A549 (cell line): ENCODE measurements around the gene PCYT2. TPM values are rescaled to one million over a fixed set of nuclear protein-coding genes. Genes with fewer than 3 reads are reported as not detected.
A peak's percentile ranks its signal among the peaks of the same experiment; 100 is the strongest.

ENCODE experiments used
- ATAC-seq, 2 experiments: fragments of 200-7000 bp in 1 of 2; fragments of >200 bp in 1 of 2; cut with Nextera tagmentation in 1 of 2; cut with Tn5 transposase in 1 of 2; 3 replicates each; pipeline versions ENCODE4 v1.8.0 to v1.9.1; 2018 to 2020; ENCODE audit warnings: mild to moderate bottlenecking in 1 of 2, moderate library complexity in 1 of 2
- CTCF ChIA-PET: fragments of 300-600 bp; sonication (Branson Sonifier 250); formaldehyde crosslinking; extraction: SDS; loops from one replicate; lab custom pipeline; 2021; ENCODE audit warnings: antibody characterized with exemption, inconsistent platforms; lab: Yijun Ruan, JAX
- POLR2A ChIA-PET: fragments of 350-600 bp; formaldehyde crosslinking; extraction: SDS; loops from one replicate; lab custom pipeline; 2021; ENCODE audit warnings: antibody characterized with exemption, inconsistent platforms; lab: Yijun Ruan, JAX
- DNase-seq, 2 experiments: peaks; one replicate each; pipeline versions ENCODE4 v3.0.0 to v3.0.0-alpha.2; 2011 to 2016; ENCODE audit warnings: low read depth in 1 of 2, low spot score in 1 of 2
- FAIRE-seq: peaks from 2 replicates; lab custom pipeline; 2011; peaks lifted over from hg19 to GRCh38; lab: Jason Lieb, UNC
- H3K27ac ChIP-seq, 2 experiments: fragments of >200 bp; sonication (Bioruptor Twin); formaldehyde crosslinking; 3 replicates each; pipeline ENCODE4 v1.5.1; 2016 to 2017
- H3K4me1 ChIP-seq: fragments of >200 bp; sonication (Bioruptor Twin); formaldehyde crosslinking; 3 replicates; pipeline ENCODE4 v1.6.1; 2016
- H3K4me2 ChIP-seq: fragments of >200 bp; sonication (Bioruptor Twin); formaldehyde crosslinking; 3 replicates; pipeline ENCODE4 v1.6.1; 2016
- H3K4me3 ChIP-seq: fragments of >200 bp; sonication (Bioruptor Twin); formaldehyde crosslinking; 3 replicates; pipeline ENCODE4 v1.5.1; 2016
- H3K9me3 ChIP-seq: fragments of >200 bp; sonication (Bioruptor Twin); formaldehyde crosslinking; 3 replicates; pipeline ENCODE4 v1.6.1; 2016
- CEBPB ChIP-seq, 2 experiments: fragments of >200 bp in 1 of 2; sonication (Bioruptor Twin) in 1 of 2; formaldehyde crosslinking in 1 of 2; IDR thresholded peaks; 2 replicates each; pipeline ENCODE4 v1.6.1; 2012 to 2016
- ESRRA ChIP-seq: fragments of 150-350 bp; IDR thresholded peaks from 2 replicates; pipeline ENCODE4 v1.6.1; 2014; ENCODE audit warnings: mild to moderate bottlenecking, low read length, borderline replicate concordance
- FOSB ChIP-seq: fragments of 250-450 bp; sonication (Bioruptor Pico); IDR thresholded peaks from 2 replicates; pipeline ENCODE4 v1.5.0; 2020; ENCODE audit warnings: mild to moderate bottlenecking, moderate library complexity
- FOSL2 ChIP-seq, 2 experiments: fragments of 450-650 bp in 1 of 2; fragments of >200 bp in 1 of 2; sonication (Bioruptor Twin) in 1 of 2; formaldehyde crosslinking; IDR thresholded peaks; 2 replicates each; pipeline versions ENCODE4 v1.5.0 to v1.6.1; 2016 to 2020; ENCODE audit warnings: mild to moderate bottlenecking in 1 of 2, moderate library complexity in 1 of 2
- GATA3 ChIP-seq: IDR thresholded peaks from 2 replicates; pipeline ENCODE4 v1.6.1; 2012; ENCODE audit warnings: borderline replicate concordance
- HEYL ChIP-seq: fragments of 250-450 bp; sonication (Bioruptor Pico); IDR thresholded peaks from 2 replicates; pipeline ENCODE4 v1.8.0; 2021; ENCODE audit warnings: mild to moderate bottlenecking, moderate library complexity
- HOXA7 ChIP-seq: fragments of 250-450 bp; sonication (Bioruptor Pico); IDR thresholded peaks from 2 replicates; pipeline ENCODE4 v1.5.0; 2020; ENCODE audit warnings: mild to moderate bottlenecking, moderate library complexity
- HOXB13 ChIP-seq: fragments of 250-450 bp; sonication (Bioruptor Pico); IDR thresholded peaks from 2 replicates; pipeline ENCODE4 v1.5.0; 2020; ENCODE audit warnings: low read depth, mild to moderate bottlenecking, moderate library complexity
- HOXB5 ChIP-seq: fragments of 250-450 bp; sonication (Bioruptor Pico); IDR thresholded peaks from 2 replicates; pipeline ENCODE4 v1.5.0; 2020; ENCODE audit warnings: mild to moderate bottlenecking, moderate library complexity
- MAZ ChIP-seq: fragments of 150-350 bp; IDR thresholded peaks from 2 replicates; pipeline ENCODE4 v1.6.1; 2014; ENCODE audit warnings: antibody characterized with exemption, low read depth, low read length, borderline replicate concordance
- NFE2L2 ChIP-seq: fragments of 150-350 bp; conservative IDR thresholded peaks from 2 replicates; pipeline ENCODE4 v1.6.1; 2014; ENCODE audit warnings: low read length
- POLR2A ChIP-seq: IDR thresholded peaks from 2 replicates; pipeline ENCODE4 v1.6.1; 2012; ENCODE audit warnings: mild to moderate bottlenecking, low read length
- POLR2AphosphoS2 ChIP-seq: conservative IDR thresholded peaks from 2 replicates; pipeline ENCODE4 v1.6.1; 2012; ENCODE audit warnings: low read length, improper control_type of control experiment, inconsistent platforms
- RAD21 ChIP-seq, 2 experiments: fragments of >200 bp in 1 of 2; sonication (Bioruptor Twin) in 1 of 2; formaldehyde crosslinking in 1 of 2; IDR thresholded peaks in 1 of 2; conservative IDR thresholded peaks in 1 of 2; 2 replicates in 1 of 2; 3 replicates in 1 of 2; pipeline ENCODE4 v1.6.1; 2012 to 2018; ENCODE audit warnings: inconsistent platforms in 1 of 2
- RNF2 ChIP-seq: fragments of 200-600 bp; sonication (generic); IDR thresholded peaks from 2 replicates; pipeline ENCODE4 v1.6.1; 2016; ENCODE audit warnings: low read depth, mild to moderate bottlenecking, antibody characterized with exemption, moderate library complexity, borderline replicate concordance
- TFCP2L1 ChIP-seq: fragments of 250-450 bp; sonication (Bioruptor Pico); IDR thresholded peaks from 2 replicates; pipeline ENCODE4 v1.5.0; 2021; ENCODE audit warnings: mild to moderate bottlenecking
- ZC3H11A ChIP-seq: fragments of 450-650 bp; IDR thresholded peaks from 2 replicates; pipeline ENCODE4 v1.6.1; 2014; ENCODE audit warnings: antibody characterized with exemption, mild to moderate bottlenecking
- ZSCAN20 ChIP-seq: fragments of 250-450 bp; sonication (Bioruptor Pico); IDR thresholded peaks from 2 replicates; pipeline ENCODE4 v1.8.0; 2022; ENCODE audit warnings: mild to moderate bottlenecking, moderate library complexity
- WGBS: methylation state at CpG from one replicate; pipeline ENCODE4 v1.1.6; 2017; ENCODE audit errors: missing lambda C conversion rate; 5-methylcytosine and 5-hydroxymethylcytosine counted together
- polyA plus RNA-seq, 4 experiments: library from polyadenylated mRNA; depleted of rRNA in 3 of 4; stranded (reverse); fragments of >200 nt; fragmentation: RNase III in 1 of 4; extraction: RNeasy Plus Mini Kit Qiagen cat#74134 plus additional on column Dnase treatment in 1 of 4; gene quantifications; 2 replicates in 3 of 4; 3 replicates in 1 of 4; pipeline ENCODE4 v1.2.3, GENCODE V29; 2011 to 2017
- TF ChIP-seq, protein P1 (sequence below): IDR thresholded peaks from 2 replicates; pipeline ENCODE4 v1.6.1; 2012; ENCODE audit warnings: low read depth, borderline replicate concordance
- TF ChIP-seq, protein P2 (sequence below): fragments of 250-450 bp; sonication (Bioruptor Pico); IDR thresholded peaks from 2 replicates; pipeline ENCODE4 v1.5.0; 2020; ENCODE audit warnings: low read depth, mild to moderate bottlenecking, moderate library complexity
- TF ChIP-seq, protein P3 (sequence below): fragments of 450-650 bp; IDR thresholded peaks from 2 replicates; pipeline ENCODE4 v1.6.1; 2014; ENCODE audit warnings: antibody characterized with exemption

PCYT2 gene
- polyA plus RNA-seq, 2 of the 4 experiments (the other 2 are of a cell fraction) = 7.1 to 17.0 TPM

DNA sequence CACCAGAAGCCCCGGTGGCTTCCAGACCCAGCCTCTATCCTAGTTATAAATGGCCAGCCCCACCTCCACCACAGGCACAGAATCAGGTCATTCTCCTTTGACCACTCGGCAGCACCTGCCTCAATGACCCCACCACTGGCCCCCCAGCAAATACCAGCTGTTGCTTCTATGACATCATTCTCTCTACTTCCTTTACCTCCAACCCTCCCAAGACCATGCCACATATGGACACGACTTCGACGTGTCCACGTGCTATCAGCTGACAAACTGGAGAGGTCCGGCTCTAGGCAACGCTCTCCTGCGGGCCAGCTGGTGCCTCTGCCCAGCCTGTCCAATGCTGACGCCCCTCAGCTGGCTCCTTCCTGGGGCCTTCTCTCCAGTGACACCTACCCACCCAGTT lies 25.7 kb downstream of the PCYT2 start (continued):
- no peak for TF ChIP-seq TFCP2L1 (CRISPR knock-in tag)
- no peak for TF ChIP-seq CEBPB (IDR thresholded peaks at IDR 0.05)
- no peak for TF ChIP-seq POLR2AphosphoS2
- TF ChIP-seq, protein P1, sequence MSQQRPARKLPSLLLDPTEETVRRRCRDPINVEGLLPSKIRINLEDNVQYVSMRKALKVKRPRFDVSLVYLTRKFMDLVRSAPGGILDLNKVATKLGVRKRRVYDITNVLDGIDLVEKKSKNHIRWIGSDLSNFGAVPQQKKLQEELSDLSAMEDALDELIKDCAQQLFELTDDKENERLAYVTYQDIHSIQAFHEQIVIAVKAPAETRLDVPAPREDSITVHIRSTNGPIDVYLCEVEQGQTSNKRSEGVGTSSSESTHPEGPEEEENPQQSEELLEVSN = no peak
- TF ChIP-seq HOXA7 (CRISPR knock-in tag) = no peak
- TF ChIP-seq HOXB5 (CRISPR knock-in tag) = no peak
- TF ChIP-seq, all 56 proteins: peak for 0

DNA sequence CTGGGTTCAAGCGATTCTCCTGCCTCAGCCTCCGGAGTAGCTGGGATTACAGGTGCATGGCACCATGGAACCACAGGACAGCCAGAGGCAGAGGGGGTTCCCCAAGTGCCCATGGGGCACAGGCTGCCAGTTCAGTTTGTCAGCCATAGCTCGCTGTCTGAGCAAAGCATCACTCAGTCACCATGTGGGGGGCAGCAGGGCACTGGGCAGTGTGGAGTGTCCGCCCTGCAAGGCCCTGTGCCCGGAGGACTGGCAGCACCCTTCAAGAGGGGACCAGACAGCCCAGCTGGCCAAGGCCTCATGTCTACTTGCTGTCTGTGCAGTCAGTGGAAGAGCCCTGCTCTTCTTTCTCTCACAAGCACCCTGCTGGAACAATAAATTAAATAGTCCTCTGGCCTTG lies 26.2 kb downstream of the PCYT2 start:
- FAIRE-seq = no peak
- Histone ChIP-seq H3K9me3 (no peaks in the 10 kb centered on the region), H3K27ac (no peak overlapping the region), H3K4me1 (peaks cover 15% of the 10 kb centered on the region), H3K4me2 (no peak overlapping the region), H3K4me3 (no peak overlapping the region)
- no peak for TF ChIP-seq NFE2L2
- no peak for TF ChIP-seq HOXB13
- no peak for TF ChIP-seq ZC3H11A
- TF ChIP-seq POLR2A = no peak
- TF ChIP-seq RAD21 (conservative IDR thresholded peaks at IDR 0.05 in 1 of 2, IDR thresholded peaks at IDR 0.05 in 1 of 2) = no peak
- no peak for TF ChIP-seq ZSCAN20 (CRISPR knock-in tag)
- TF ChIP-seq RNF2 = no peak
- TF ChIP-seq FOSB (CRISPR knock-in tag) = no peak
- no peak for TF ChIP-seq HEYL
- no peak for TF ChIP-seq GATA3
- TF ChIP-seq FOSL2 (IDR thresholded peaks at IDR 0.05) = no peak
- no peak for TF ChIP-seq FOSL2 (CRISPR knock-in tag; IDR thresholded peaks at IDR 0.05)
- TF ChIP-seq, protein P2, sequence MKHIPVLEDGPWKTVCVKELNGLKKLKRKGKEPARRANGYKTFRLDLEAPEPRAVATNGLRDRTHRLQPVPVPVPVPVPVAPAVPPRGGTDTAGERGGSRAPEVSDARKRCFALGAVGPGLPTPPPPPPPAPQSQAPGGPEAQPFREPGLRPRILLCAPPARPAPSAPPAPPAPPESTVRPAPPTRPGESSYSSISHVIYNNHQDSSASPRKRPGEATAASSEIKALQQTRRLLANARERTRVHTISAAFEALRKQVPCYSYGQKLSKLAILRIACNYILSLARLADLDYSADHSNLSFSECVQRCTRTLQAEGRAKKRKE = no peak
- TF ChIP-seq HOXA7 (CRISPR knock-in tag) = no peak
- TF ChIP-seq ESRRA = no peak
- WGBS = 98% methylated on average over 5 of the region's 5 CpGs
- ATAC-seq = peak; percentile 5 to 41; a peak in 3 of 6 replicates
- DNase-seq = no peak
- CTCF ChIA-PET = interaction anchor here (1.2 to 11.2 kb wide), 4 partner anchors 9 to 32 kb away, joined by 4 to 126 read pairs (median 6); partner anchors contain the start of gene ARHGDIA
- POLR2A ChIA-PET = interaction anchor here (0.7 kb wide), 1 partner anchor 10 kb away, joined by 3 read pairs; no protein-coding TSS in a partner anchor

DNA sequence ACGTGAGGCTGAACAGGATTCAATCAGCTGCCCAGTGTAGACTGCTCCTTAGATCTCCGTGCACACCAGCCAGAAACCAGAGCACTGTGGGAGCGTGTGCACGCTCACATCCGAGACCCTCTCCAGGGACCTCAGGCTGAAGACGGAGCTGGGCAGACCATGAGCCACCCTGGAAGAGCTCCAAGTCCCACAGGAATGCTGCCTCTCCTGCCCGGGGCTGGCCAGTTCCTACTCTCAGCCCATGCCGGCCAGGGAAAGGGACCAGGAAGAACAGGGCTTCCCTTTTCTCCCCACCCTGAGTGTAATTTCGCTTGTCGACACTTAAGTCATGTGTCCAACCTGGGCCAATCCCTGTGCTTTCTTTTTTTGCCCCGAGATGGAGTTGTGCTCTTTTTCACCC lies 26.7 kb downstream of the PCYT2 start:
- Histone ChIP-seq H3K4me1 (peaks cover 11% of the 10 kb centered on the region), H3K27ac (no peak overlapping the region), H3K9me3 (no peaks in the 10 kb centered on the region), H3K4me3 (no peak overlapping the region), H3K4me2 (no peak overlapping the region)
- POLR2A ChIA-PET = no interaction called here
- WGBS = 91% methylated on average over 11 of the region's 11 CpGs
- CTCF ChIA-PET = interaction anchor here (1.2 to 11.2 kb wide), 3 partner anchors 9 to 32 kb away, joined by 4 to 126 read pairs (median 6); partner anchors contain the start of gene ARHGDIA
- TF ChIP-seq MAZ = no peak
- TF ChIP-seq, protein P3, sequence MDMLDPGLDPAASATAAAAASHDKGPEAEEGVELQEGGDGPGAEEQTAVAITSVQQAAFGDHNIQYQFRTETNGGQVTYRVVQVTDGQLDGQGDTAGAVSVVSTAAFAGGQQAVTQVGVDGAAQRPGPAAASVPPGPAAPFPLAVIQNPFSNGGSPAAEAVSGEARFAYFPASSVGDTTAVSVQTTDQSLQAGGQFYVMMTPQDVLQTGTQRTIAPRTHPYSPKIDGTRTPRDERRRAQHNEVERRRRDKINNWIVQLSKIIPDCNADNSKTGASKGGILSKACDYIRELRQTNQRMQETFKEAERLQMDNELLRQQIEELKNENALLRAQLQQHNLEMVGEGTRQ = peak; percentile 2; the same call in 1 of the 2 replicates
- DNase-seq (no peak), ATAC-seq (peak; percentile 32 to 58; a peak in 5 of 6 replicates), FAIRE-seq (no peak)
